Measurements from ENCODE around the gene ACAT2. TPM values are rescaled to one million over a fixed set of nuclear protein-coding genes. Genes with fewer than 3 reads are reported as not detected.
"Not testable (repeated sequence)": the region's sequence is repeated elsewhere in the genome, so short reads cannot be mapped to it uniquely, and the experiment has no call there.

ACAT2 gene
- total RNA-seq, 1 experiment from 2014 or later: 108 TPM

DNA sequence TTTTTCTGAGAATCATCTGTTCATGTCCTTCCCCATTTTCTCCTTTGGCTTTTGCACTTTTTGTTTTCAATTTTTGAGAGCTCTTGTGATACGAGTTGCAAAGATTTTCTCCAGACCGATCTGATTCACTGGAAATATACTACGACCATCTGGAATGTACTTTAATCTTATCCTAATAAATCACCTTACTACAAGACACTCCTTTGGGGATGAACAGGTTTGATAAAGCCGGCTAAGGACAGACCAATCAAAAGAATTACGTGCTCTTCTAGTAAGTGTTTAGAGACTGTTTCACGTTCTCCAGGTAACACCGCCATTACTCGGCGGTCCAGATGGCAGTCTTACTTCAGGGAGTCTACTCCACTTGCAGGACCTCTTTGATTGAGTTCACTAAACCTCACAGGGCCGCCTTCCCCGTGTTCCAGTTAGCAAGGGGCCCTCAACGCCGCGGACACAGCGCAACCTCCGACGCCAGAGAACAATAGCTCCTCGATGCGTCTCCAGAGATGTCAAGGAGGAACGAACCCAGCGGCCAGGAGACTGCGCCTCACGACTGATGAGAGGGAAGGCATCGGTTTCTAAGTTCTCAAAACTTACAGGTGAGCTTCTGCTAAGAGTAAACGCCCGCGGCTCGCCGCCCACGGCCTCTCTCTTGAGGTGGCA lies 35.5 kb upstream of the ACAT2 start:
- Histone ChIP-seq H3K4me3 (ENCODE audit: insufficient read depth, low read depth, low read length) (peak overlapping the region; percentile 95), H3K36me3 (replicated peaks; ENCODE audit: control insufficient read depth, insufficient read depth, low read length) (no peaks in the 10 kb centered on the region), H3K27me3 (ENCODE audit: control insufficient read depth, insufficient read depth, low read length) (no peaks in the 10 kb centered on the region)
- DNase-seq: no peak

- Histone ChIP-seq H3K27me3 (ENCODE audit: control insufficient read depth, insufficient read depth, low read length) (no peaks in the 10 kb centered on the region), H3K4me3 (ENCODE audit: insufficient read depth, low read depth, low read length) (peak within 1 kb of the TSS; percentile 95), H3K36me3 (replicated peaks; ENCODE audit: control insufficient read depth, insufficient read depth, low read length) (no peaks in the 10 kb centered on the region)
- peak; percentile 96 for DNase-seq
Measured at GRCh38 chr6:159726918-159727716, 34.7 kb upstream of the ACAT2 start, which contains the start of gene WTAP. TSS of gene WTAP (plus strand) at chr6:159727506. CDS start at chr6:159736266, 8,760 bp downstream.

- Histone ChIP-seq H3K4me3 (ENCODE audit: insufficient read depth, low read depth, low read length) (peak overlapping the region; percentile 95), H3K36me3 (replicated peaks; ENCODE audit: control insufficient read depth, insufficient read depth, low read length) (no peaks in the 10 kb centered on the region), H3K27me3 (ENCODE audit: control insufficient read depth, insufficient read depth, low read length) (no peaks in the 10 kb centered on the region)
- no peak for DNase-seq
Measured at GRCh38 chr6:159727717-159728445, 34.0 kb upstream of the ACAT2 start.

DNA sequence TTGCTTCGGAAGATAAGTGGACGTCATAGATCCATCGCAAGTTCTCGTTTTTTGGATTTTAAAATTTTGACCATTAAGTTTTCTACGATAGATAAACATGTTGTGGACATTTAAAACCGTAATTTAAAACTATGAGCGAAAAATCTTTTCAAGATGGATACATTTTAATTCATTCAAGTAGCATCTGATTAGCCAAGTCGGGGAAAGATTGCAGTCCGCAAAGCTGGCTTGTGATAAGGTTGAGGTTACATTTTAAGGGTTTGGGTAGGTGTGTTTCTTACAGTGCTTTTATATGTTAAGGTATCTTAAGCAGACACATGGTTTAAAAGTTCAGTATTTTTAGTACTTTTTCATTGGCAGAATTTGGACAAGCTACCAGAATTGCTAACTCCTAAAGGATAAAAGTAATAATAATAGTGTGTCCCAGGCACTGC lies 33.3 kb upstream of the ACAT2 start:
- H3K4me3 ChIP-seq (ENCODE audit: insufficient read depth, low read depth, low read length): peak overlapping the region; percentile 95
- H3K36me3 ChIP-seq (replicated peaks; ENCODE audit: control insufficient read depth, insufficient read depth, low read length): no peaks in the 10 kb centered on the region
- H3K27me3 ChIP-seq (ENCODE audit: control insufficient read depth, insufficient read depth, low read length): no peaks in the 10 kb centered on the region
- no peak for DNase-seq

DNA sequence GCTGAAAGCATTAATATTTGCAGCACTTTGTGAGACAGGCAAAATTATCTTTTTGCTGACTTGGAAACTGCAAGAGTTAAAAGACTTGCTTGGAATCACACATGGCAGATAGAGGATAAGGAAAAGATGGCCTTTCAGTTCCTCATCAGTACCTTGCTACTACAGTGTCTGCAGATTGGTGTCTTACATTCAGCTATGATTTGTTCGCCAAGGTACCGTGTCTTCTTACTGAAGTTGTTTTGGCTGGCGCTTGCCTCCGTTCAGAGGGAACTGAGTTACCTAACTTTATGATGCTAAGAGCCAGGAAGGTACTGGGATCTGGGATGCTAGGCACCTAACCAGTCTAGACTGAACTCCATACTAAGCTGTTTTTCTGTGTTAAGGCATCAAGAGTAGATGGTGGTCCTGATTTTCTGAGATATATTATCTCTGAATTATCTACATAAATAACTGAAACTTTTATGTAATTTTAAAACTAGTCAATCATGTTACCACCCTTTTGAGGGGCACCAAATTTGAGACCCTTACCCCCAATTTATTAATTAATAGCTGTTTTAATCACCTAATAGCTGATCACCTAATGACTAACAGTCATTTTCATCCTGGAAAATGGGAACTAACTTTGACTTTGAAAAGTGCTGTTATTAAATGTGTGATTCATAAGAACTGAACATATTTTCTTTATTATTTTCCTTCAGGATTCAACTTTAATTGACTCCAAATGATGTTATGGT lies 32.1 kb upstream of the ACAT2 start:
- H3K36me3 ChIP-seq (replicated peaks; ENCODE audit: control insufficient read depth, insufficient read depth, low read length): no peaks in the 10 kb centered on the region
- DNase-seq: peak; percentile 38
- H3K27me3 ChIP-seq (ENCODE audit: control insufficient read depth, insufficient read depth, low read length): no peaks in the 10 kb centered on the region
- no peak overlapping the region; the same call in 1 of the 2 replicates for H3K4me3 ChIP-seq (ENCODE audit: insufficient read depth, low read depth, low read length)

- Histone ChIP-seq H3K27me3 (ENCODE audit: control insufficient read depth, insufficient read depth, low read length) (no peaks in the 10 kb centered on the region), H3K4me3 (ENCODE audit: insufficient read depth, low read depth, low read length) (no peak overlapping the region), H3K36me3 (replicated peaks; ENCODE audit: control insufficient read depth, insufficient read depth, low read length) (no peaks in the 10 kb centered on the region)
- no peak for DNase-seq
Measured at GRCh38 chr6:159730332-159730676, 31.5 kb upstream of the ACAT2 start.

DNA sequence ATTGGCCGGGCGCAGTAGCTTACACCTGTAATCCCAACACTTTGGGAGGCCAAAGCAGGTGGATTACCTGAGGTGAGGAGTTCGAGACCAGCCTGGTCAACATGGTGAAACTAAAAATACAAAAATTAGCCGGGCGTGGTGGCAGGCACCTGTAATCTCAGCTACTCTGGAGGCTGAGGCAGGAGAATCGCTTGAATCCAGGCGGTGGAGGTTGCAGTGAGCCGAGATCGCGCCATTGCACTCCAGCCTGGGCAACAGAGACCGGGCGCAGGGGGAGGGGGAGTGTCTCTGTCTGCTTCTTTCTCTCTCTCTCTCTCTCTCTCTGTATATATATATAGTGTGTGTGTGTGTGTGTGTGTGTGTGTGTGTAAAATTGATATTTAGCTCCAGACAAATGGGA lies 29.3 kb upstream of the ACAT2 start:
- not testable (repeated sequence) for H3K27me3 ChIP-seq (ENCODE audit: control insufficient read depth, insufficient read depth, low read length); DNase-seq; H3K36me3 ChIP-seq (replicated peaks; ENCODE audit: control insufficient read depth, insufficient read depth, low read length); H3K4me3 ChIP-seq (ENCODE audit: insufficient read depth, low read depth, low read length)

GRCh38 chr6:159733395-159733794 lies 28.4 kb upstream of the ACAT2 start:
- H3K36me3 ChIP-seq (replicated peaks; ENCODE audit: control insufficient read depth, insufficient read depth, low read length); H3K27me3 ChIP-seq (ENCODE audit: control insufficient read depth, insufficient read depth, low read length); DNase-seq; H3K4me3 ChIP-seq (ENCODE audit: insufficient read depth, low read depth, low read length): not testable (repeated sequence)

DNA sequence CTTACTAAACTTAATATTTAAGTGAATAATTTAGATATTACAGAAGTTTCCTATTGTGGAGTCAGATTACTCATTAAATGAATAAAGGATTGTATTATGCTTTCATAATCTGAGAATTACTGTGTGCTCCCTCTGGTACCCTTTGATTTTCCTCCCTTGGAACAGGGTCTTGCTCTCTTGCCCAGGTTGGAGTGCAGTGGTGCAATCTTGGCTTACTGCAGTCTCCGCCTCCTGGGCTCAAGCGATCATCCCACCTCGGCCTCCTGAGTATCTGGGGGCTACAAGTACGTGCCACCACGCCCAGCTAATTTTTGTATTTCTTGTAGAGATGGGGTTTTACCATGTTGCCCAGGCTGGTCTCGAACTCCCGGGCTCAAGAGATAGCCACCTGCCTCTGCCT lies 24.9 kb upstream of the ACAT2 start:
- Histone ChIP-seq H3K4me3 (ENCODE audit: insufficient read depth, low read depth, low read length) (no peak overlapping the region), H3K27me3 (ENCODE audit: control insufficient read depth, insufficient read depth, low read length) (no peaks in the 10 kb centered on the region), H3K36me3 (replicated peaks; ENCODE audit: control insufficient read depth, insufficient read depth, low read length) (peaks cover 9% of the 10 kb centered on the region)
- DNase-seq: no peak

DNA sequence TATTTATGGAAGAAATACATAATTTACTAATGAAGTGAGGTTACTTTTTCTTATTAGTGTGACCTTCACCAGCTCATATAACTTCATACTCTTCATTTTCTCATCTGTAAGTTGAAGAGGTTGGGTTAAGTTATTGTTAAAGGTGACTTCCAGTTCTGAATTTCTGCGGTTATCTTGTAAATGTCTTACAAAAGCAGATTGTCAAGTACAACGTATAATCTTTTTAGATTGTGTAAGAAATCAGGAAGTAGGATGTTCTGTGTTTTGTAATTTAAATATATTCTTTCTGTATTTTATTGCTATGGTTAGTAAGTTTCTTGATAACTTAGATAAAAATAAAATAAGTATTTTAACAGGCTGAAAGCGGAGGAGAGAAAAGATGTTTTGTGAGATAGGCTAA lies 22.5 kb upstream of the ACAT2 start:
- H3K4me3 ChIP-seq (ENCODE audit: insufficient read depth, low read depth, low read length): no peak overlapping the region
- H3K36me3 ChIP-seq (replicated peaks; ENCODE audit: control insufficient read depth, insufficient read depth, low read length): peaks cover 12% of the 10 kb centered on the region
- DNase-seq: no peak
- no peaks in the 10 kb centered on the region for H3K27me3 ChIP-seq (ENCODE audit: control insufficient read depth, insufficient read depth, low read length)

DNA sequence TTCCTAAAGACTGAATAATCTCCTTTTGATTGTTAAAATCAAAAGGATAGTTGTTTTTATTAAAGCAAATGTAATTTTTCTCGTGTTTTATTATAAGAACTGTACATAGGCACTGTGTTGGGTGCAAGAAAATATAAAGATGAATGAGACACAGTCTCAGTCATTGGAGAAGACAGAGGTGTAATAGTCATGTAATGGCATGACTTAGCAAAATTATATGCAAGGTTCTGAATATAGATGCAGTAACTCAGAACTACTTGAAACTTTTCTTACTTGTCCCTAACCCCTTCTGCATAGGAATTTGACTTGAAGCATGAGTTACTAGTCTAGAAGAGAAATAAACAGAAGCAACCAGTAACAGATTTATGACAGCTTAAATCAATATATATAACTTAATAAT lies 19.7 kb upstream of the ACAT2 start:
- H3K27me3 ChIP-seq (ENCODE audit: control insufficient read depth, insufficient read depth, low read length): no peaks in the 10 kb centered on the region
- H3K36me3 ChIP-seq (replicated peaks; ENCODE audit: control insufficient read depth, insufficient read depth, low read length): peaks cover 28% of the 10 kb centered on the region
- DNase-seq: no peak
- H3K4me3 ChIP-seq (ENCODE audit: insufficient read depth, low read depth, low read length): no peak overlapping the region

GRCh38 chr6:159745081-159745480 lies 16.8 kb upstream of the ACAT2 start:
- Histone ChIP-seq H3K36me3 (replicated peaks; ENCODE audit: control insufficient read depth, insufficient read depth, low read length) (peaks cover 31% of the 10 kb centered on the region), H3K27me3 (ENCODE audit: control insufficient read depth, insufficient read depth, low read length) (no peaks in the 10 kb centered on the region), H3K4me3 (ENCODE audit: insufficient read depth, low read depth, low read length) (no peak overlapping the region)
- no peak for DNase-seq

DNA sequence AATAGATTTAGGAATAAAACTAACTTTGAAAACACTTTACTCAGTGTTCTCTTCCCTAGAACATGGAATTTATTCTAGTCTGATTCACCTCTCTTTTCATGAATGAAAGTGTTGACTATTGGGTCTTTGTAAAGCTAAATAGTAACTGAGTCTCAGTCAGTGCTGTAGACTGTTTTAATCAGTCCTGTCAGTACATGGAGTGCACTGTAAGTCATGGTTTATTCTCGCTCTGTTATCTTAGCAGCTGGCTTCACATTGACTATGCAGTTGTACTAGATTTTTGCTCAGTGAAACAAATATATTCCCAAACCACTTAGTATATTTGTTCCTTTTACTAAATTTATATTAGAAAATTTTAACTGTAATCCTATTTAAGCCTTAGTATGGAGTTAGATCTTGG lies 15.1 kb upstream of the ACAT2 start:
- DNase-seq: no peak
- Histone ChIP-seq H3K27me3 (ENCODE audit: control insufficient read depth, insufficient read depth, low read length) (no peaks in the 10 kb centered on the region), H3K36me3 (replicated peaks; ENCODE audit: control insufficient read depth, insufficient read depth, low read length) (peaks cover 33% of the 10 kb centered on the region), H3K4me3 (ENCODE audit: insufficient read depth, low read depth, low read length) (no peak overlapping the region)

GRCh38 chr6:159748127-159748526 lies 13.7 kb upstream of the ACAT2 start:
- H3K4me3 ChIP-seq (ENCODE audit: insufficient read depth, low read depth, low read length); DNase-seq; H3K27me3 ChIP-seq (ENCODE audit: control insufficient read depth, insufficient read depth, low read length): not testable (repeated sequence)
- H3K36me3 ChIP-seq (replicated peaks; ENCODE audit: control insufficient read depth, insufficient read depth, low read length): peaks cover 31% of the 10 kb centered on the region

All from H7 (cell line).